SK-N-MC (cell line): ENCODE results near the gene SH3GL3.
A peak's percentile ranks its signal among the peaks of the same experiment; 100 is the strongest.

Experiments used
- DNase-seq: peaks from one replicate; pipeline ENCODE4 v3.0.0-alpha.2; 2011; ENCODE audit warnings: low read depth, low spot score
- H3K27ac ChIP-seq: fragments of 200-600 bp; sonication (generic); 2 replicates; pipeline ENCODE4 v1.5.1; 2016; ENCODE audit warnings: mixed run types
- H3K36me3 ChIP-seq: fragments of 200-600 bp; sonication (generic); 2 replicates; pipeline ENCODE4 v1.6.1; 2017; ENCODE audit warnings: antibody characterized with exemption, low read length, mixed read lengths; ENCODE audit not compliant: insufficient read depth
- H3K4me3 ChIP-seq: fragments of 200-600 bp; sonication (generic); 2 replicates; pipeline ENCODE4 v1.5.1; 2016
- H3K9ac ChIP-seq: fragments of 200-600 bp; sonication (generic); 2 replicates; pipeline ENCODE4 v1.8.0; 2017; ENCODE audit warnings: mixed run types, mixed read lengths; ENCODE audit not compliant: insufficient read length
- H3K9me3 ChIP-seq: fragments of 200-600 bp; sonication (generic); 2 replicates; pipeline ENCODE4 v1.6.1; 2017; ENCODE audit warnings: low read depth, mild to moderate bottlenecking, antibody characterized with exemption, low read length, moderate library complexity, mixed read lengths
- EZH2 ChIP-seq: fragments of 200-600 bp; sonication (generic); IDR thresholded peaks from one replicate; pipeline ENCODE4 v1.6.1; 2017; ENCODE audit warnings: antibody characterized with exemption
- FOXP2 ChIP-seq: optimal IDR thresholded peaks from 2 replicates; pipeline ENCODE3; 2011; ENCODE audit warnings: mild to moderate bottlenecking, moderate library complexity; ENCODE audit not compliant: insufficient read depth; ENCODE audit errors: extremely low read length, control extremely low read depth
- POLR2AphosphoS5 ChIP-seq: IDR thresholded peaks from 2 replicates; pipeline ENCODE4 v1.6.1; 2012; ENCODE audit warnings: mild to moderate bottlenecking, low read depth, low read length, borderline replicate concordance

Gene SH3GL3

GRCh38 chr15:83446417-83446816 is 724 bp upstream of the SH3GL3 start:
- no peak for DNase-seq
- Histone ChIP-seq H3K4me3 (peak overlapping the region; percentile 99), H3K9ac (no peak overlapping the region)

GRCh38 chr15:83449250-83449671 is 2.1 kb downstream of the SH3GL3 start:
- peak overlapping the region; percentile 73 for H3K9ac ChIP-seq
- H3K36me3 ChIP-seq: no peaks in the 10 kb centered on the region
- H3K9me3 ChIP-seq: no peaks in the 10 kb centered on the region
- H3K4me3 ChIP-seq: peak overlapping the region; percentile 99
- DNase-seq: no peak
- H3K27ac ChIP-seq: peak overlapping the region; percentile 96
- TF ChIP-seq FOXP2 (no peak), POLR2AphosphoS5 (peak; percentile 37; the same call in 1 of the 2 replicates)

More at GRCh38 chr15:83446417-83446816, 724 bp upstream of the SH3GL3 start:
- Histone ChIP-seq H3K36me3 (no peaks in the 10 kb centered on the region), H3K27ac (peak overlapping the region; percentile 9; the same call in 1 of the 2 replicates), H3K9me3 (no peaks in the 10 kb centered on the region)
- no peak for TF ChIP-seq FOXP2
- TF ChIP-seq EZH2: no peak
- TF ChIP-seq POLR2AphosphoS5: no peak

GRCh38 chr15:83449937-83450506 is 2.9 kb downstream of the SH3GL3 start:
- DNase-seq: no peak
- Histone ChIP-seq H3K4me3 (peak overlapping the region; percentile 99), H3K27ac (peak overlapping the region; percentile 96), H3K9me3 (no peaks in the 10 kb centered on the region), H3K9ac (peak overlapping the region; percentile 73), H3K36me3 (no peaks in the 10 kb centered on the region)
- TF ChIP-seq EZH2 (no peak), POLR2AphosphoS5 (no peak), FOXP2 (no peak)

GRCh38 chr15:83457149-83457548 is 10.0 kb downstream of the SH3GL3 start:
- no peak overlapping the region for H3K9ac ChIP-seq
- DNase-seq: no peak
- no peak for TF ChIP-seq POLR2AphosphoS5
- H3K4me3 ChIP-seq: no peak overlapping the region
- peaks cover 6% of the 10 kb centered on the region; the same call in 1 of the 2 replicates for H3K9me3 ChIP-seq
- peak overlapping the region; percentile 65 for H3K27ac ChIP-seq
- peaks cover 2% of the 10 kb centered on the region for H3K36me3 ChIP-seq

GRCh38 chr15:83458381-83458780 is 11.2 kb downstream of the SH3GL3 start:
- H3K9me3 ChIP-seq: peaks cover 6% of the 10 kb centered on the region; the same call in 1 of the 2 replicates
- no peak overlapping the region for H3K9ac ChIP-seq
- DNase-seq: no peak
- H3K36me3 ChIP-seq: peaks cover 9% of the 10 kb centered on the region
- TF ChIP-seq POLR2AphosphoS5 (no peak), FOXP2 (no peak), EZH2 (no peak)
- peak overlapping the region; percentile 65 for H3K27ac ChIP-seq
- H3K4me3 ChIP-seq: no peak overlapping the region

GRCh38 chr15:83462026-83462425 is 14.9 kb downstream of the SH3GL3 start:
- H3K9ac ChIP-seq: no peak overlapping the region
- H3K4me3 ChIP-seq: no peak overlapping the region
- no peak overlapping the region for H3K27ac ChIP-seq
- TF ChIP-seq EZH2 (no peak), FOXP2 (no peak), POLR2AphosphoS5 (no peak)
- no peak for DNase-seq
- H3K36me3 ChIP-seq: peaks cover 9% of the 10 kb centered on the region
- peaks cover 6% of the 10 kb centered on the region; the same call in 1 of the 2 replicates for H3K9me3 ChIP-seq

- H3K4me3 ChIP-seq: no peak overlapping the region
- TF ChIP-seq FOXP2: no peak
- no peak for TF ChIP-seq POLR2AphosphoS5
- TF ChIP-seq EZH2: no peak
- H3K36me3 ChIP-seq: peaks cover 9% of the 10 kb centered on the region
- H3K9ac ChIP-seq: no peak overlapping the region
- peaks cover 6% of the 10 kb centered on the region; the same call in 1 of the 2 replicates for H3K9me3 ChIP-seq
- no peak overlapping the region for H3K27ac ChIP-seq
- DNase-seq: no peak
Measured at GRCh38 chr15:83462953-83463433, 15.9 kb downstream of the SH3GL3 start.

GRCh38 chr15:83470887-83471286 is 23.7 kb downstream of the SH3GL3 start:
- Histone ChIP-seq H3K27ac (no peak overlapping the region), H3K9me3 (peaks cover 7% of the 10 kb centered on the region; the same call in 1 of the 2 replicates), H3K9ac (no peak overlapping the region), H3K4me3 (no peak overlapping the region), H3K36me3 (peaks cover 17% of the 10 kb centered on the region)
- TF ChIP-seq EZH2 (no peak), POLR2AphosphoS5 (no peak), FOXP2 (no peak)
- DNase-seq: no peak
